ENCODE measurements around the gene AKAP5. TPM values are rescaled to one million over a fixed set of nuclear protein-coding genes. Genes with fewer than 3 reads are reported as not detected.
A peak's percentile ranks its signal among the peaks of the same experiment; 100 is the strongest.

AKAP5 gene
- total and polyA plus RNA-seq, 2 donors (not counting 1 experiment from before 2014, with no cell fraction given): 0.17 to 0.19 TPM

DNA sequence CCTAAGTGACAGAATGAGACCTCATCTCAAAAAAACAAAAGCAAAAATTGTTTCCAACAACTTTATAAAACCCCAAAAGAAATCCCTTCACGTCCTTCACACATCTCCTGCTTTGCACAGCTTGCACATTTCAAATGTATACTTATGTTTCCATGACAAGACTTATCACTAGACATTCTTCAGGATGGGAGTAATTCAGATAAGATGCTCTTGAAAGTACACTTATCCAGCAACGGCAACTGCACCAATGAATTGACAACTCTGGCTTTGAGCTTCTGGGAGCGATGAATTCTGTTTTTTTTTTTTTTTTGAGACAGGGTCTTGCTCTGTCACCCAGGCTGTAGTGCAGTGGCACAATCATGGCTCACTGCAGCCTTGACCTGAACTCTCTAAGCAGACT is 30.8 kb upstream of the AKAP5 start:
- TF ChIP-seq EZH2 (IDR thresholded peaks at IDR 0.05; ENCODE audit: low read length, missing control alignments): no peak
- TF ChIP-seq, protein P1, sequence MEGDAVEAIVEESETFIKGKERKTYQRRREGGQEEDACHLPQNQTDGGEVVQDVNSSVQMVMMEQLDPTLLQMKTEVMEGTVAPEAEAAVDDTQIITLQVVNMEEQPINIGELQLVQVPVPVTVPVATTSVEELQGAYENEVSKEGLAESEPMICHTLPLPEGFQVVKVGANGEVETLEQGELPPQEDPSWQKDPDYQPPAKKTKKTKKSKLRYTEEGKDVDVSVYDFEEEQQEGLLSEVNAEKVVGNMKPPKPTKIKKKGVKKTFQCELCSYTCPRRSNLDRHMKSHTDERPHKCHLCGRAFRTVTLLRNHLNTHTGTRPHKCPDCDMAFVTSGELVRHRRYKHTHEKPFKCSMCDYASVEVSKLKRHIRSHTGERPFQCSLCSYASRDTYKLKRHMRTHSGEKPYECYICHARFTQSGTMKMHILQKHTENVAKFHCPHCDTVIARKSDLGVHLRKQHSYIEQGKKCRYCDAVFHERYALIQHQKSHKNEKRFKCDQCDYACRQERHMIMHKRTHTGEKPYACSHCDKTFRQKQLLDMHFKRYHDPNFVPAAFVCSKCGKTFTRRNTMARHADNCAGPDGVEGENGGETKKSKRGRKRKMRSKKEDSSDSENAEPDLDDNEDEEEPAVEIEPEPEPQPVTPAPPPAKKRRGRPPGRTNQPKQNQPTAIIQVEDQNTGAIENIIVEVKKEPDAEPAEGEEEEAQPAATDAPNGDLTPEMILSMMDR (conservative IDR thresholded peaks at IDR 0.05 in 1 of 2, IDR thresholded peaks at IDR 0.05 in 1 of 2; ENCODE audit: low read depth in 1 of 2, low read length in 2 of 2): no peak
- Histone ChIP-seq H3K9me3 (ENCODE audit: control insufficient read depth, insufficient read depth, low read depth, low read length) (no peaks in the 10 kb centered on the region), H3K9ac (ENCODE audit: insufficient read depth, low read length) (no peak overlapping the region), H3K4me3 (replicated peaks in 1 of 4; ENCODE audit: control extremely low read depth in 1 of 4, insufficient read depth in 1 of 4, low read depth in 3 of 4, low read length in 4 of 4) (no peak overlapping the region), H3K4me1 (ENCODE audit: control insufficient read depth, extremely low read depth, insufficient read depth, low read length) (peaks cover 8% of the 10 kb centered on the region), H3K4me2 (ENCODE audit: extremely low read depth, insufficient read depth, low read length) (no peak overlapping the region), H2AFZ (ENCODE audit: low read length) (no peak overlapping the region), H4K20me1 (ENCODE audit: control insufficient read depth, extremely low read depth, insufficient read depth, low read length) (no peaks in the 10 kb centered on the region), H3K27me3 (ENCODE audit: control insufficient read depth, insufficient read depth, low read length) (no peaks in the 10 kb centered on the region), H3K36me3 (ENCODE audit: control insufficient read depth, insufficient read depth, low read length) (peaks cover 7% of the 10 kb centered on the region), H3K27ac (ENCODE audit: insufficient read depth, low read length) (no peak overlapping the region), H3K79me2 (ENCODE audit: control insufficient read depth, insufficient read depth, low read length) (no peaks in the 10 kb centered on the region)
- peak in 1 of 2 donors; percentile 63 for DNase-seq (ENCODE audit: low read depth in 2 of 2)

DNA sequence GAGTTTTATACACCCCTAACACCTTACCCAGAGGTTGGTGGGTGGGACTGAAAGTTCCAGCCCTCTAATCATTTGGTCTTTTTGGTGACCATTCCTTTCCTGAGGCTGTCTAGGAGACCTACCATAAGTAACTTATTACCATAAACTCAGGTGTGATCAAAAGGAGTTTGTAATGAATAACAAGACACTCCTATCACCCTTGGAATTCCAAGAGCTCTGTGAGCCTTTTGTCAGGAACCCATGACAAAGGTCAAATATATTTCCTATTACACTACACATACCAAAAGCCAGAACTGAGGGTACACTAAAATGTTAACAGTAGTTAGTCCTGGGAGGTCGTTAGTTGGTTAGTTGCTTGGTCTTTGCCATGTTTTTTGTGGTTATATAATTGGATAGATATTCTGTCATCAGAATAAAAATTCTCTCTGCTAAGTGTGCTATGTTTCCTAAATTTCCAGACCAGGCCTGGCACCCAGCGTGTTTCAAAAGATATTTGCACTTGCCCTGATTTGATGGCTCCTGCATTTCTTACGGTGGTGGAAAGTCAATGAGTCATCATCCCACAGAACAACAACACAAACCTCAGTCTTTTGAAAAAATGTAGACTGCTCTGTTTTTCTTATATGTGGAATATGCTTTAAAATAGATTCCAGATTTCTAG is 27.0 kb upstream of the AKAP5 start:
- Histone ChIP-seq H3K79me2 (ENCODE audit: control insufficient read depth, insufficient read depth, low read length) (no peaks in the 10 kb centered on the region), H3K36me3 (ENCODE audit: control insufficient read depth, insufficient read depth, low read length) (peaks cover 10% of the 10 kb centered on the region), H4K20me1 (ENCODE audit: control insufficient read depth, extremely low read depth, insufficient read depth, low read length) (no peaks in the 10 kb centered on the region), H3K4me1 (ENCODE audit: control insufficient read depth, extremely low read depth, insufficient read depth, low read length) (peaks cover 8% of the 10 kb centered on the region), H3K4me3 (replicated peaks in 1 of 4; ENCODE audit: control extremely low read depth in 1 of 4, insufficient read depth in 1 of 4, low read depth in 3 of 4, low read length in 4 of 4) (no peak overlapping the region), H3K4me2 (ENCODE audit: extremely low read depth, insufficient read depth, low read length) (peak overlapping the region; percentile 32), H3K9ac (ENCODE audit: insufficient read depth, low read length) (no peak overlapping the region), H3K27me3 (ENCODE audit: control insufficient read depth, insufficient read depth, low read length) (no peaks in the 10 kb centered on the region), H2AFZ (ENCODE audit: low read length) (no peak overlapping the region), H3K27ac (ENCODE audit: insufficient read depth, low read length) (peak overlapping the region; percentile 38), H3K9me3 (ENCODE audit: control insufficient read depth, insufficient read depth, low read depth, low read length) (no peaks in the 10 kb centered on the region)
- DNase-seq (ENCODE audit: low read depth in 2 of 2): peak; percentile 76 to 95
- TF ChIP-seq, protein P1 (conservative IDR thresholded peaks at IDR 0.05 in 1 of 2, IDR thresholded peaks at IDR 0.05 in 1 of 2; ENCODE audit: low read depth in 1 of 2, low read length in 2 of 2): no peak
- no peak for TF ChIP-seq EZH2 (IDR thresholded peaks at IDR 0.05; ENCODE audit: low read length, missing control alignments)

DNA sequence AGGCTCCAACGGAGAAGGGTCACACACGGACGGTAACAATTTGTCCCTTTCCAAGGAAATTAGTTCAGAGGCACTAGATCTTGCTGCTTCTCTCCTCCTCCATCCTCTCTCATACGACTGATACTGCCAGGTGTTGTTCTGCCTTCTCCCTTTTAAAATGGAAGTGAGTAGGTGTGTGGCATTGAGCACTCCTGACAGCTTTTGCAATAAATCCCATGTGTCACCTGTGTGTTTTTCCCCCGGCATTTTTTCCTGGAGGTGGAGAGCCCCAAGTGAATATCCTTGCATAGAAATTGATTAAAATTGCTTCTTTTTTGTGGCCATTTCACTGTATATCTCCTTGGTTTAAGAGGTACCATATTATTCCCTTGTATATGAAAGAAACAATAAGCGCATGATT is 26.2 kb upstream of the AKAP5 start:
- H3K36me3 ChIP-seq (ENCODE audit: control insufficient read depth, insufficient read depth, low read length): peaks cover 8% of the 10 kb centered on the region
- no peak overlapping the region for H3K9ac ChIP-seq (ENCODE audit: insufficient read depth, low read length)
- no peaks in the 10 kb centered on the region for H4K20me1 ChIP-seq (ENCODE audit: control insufficient read depth, extremely low read depth, insufficient read depth, low read length)
- no peaks in the 10 kb centered on the region for H3K9me3 ChIP-seq (ENCODE audit: control insufficient read depth, insufficient read depth, low read depth, low read length)
- TF ChIP-seq, protein P1 (conservative IDR thresholded peaks at IDR 0.05 in 1 of 2, IDR thresholded peaks at IDR 0.05 in 1 of 2; ENCODE audit: low read depth in 1 of 2, low read length in 2 of 2): no peak
- no peak for TF ChIP-seq EZH2 (IDR thresholded peaks at IDR 0.05; ENCODE audit: low read length, missing control alignments)
- H3K27me3 ChIP-seq (ENCODE audit: control insufficient read depth, insufficient read depth, low read length): no peaks in the 10 kb centered on the region
- DNase-seq (ENCODE audit: low read depth in 2 of 2): no peak
- peaks cover 8% of the 10 kb centered on the region for H3K4me1 ChIP-seq (ENCODE audit: control insufficient read depth, extremely low read depth, insufficient read depth, low read length)
- H3K27ac ChIP-seq (ENCODE audit: insufficient read depth, low read length): peak overlapping the region; percentile 51
- H2AFZ ChIP-seq (ENCODE audit: low read length): no peak overlapping the region
- H3K4me2 ChIP-seq (ENCODE audit: extremely low read depth, insufficient read depth, low read length): no peak overlapping the region
- no peak overlapping the region for H3K4me3 ChIP-seq (replicated peaks in 1 of 4; ENCODE audit: control extremely low read depth in 1 of 4, insufficient read depth in 1 of 4, low read depth in 3 of 4, low read length in 4 of 4)
- H3K79me2 ChIP-seq (ENCODE audit: control insufficient read depth, insufficient read depth, low read length): no peaks in the 10 kb centered on the region

All from fibroblast of lung (primary cell).